GM12864 (cell line): ENCODE results near the gene CDK4.

Experiments used
- DNase-seq: peaks from one replicate; pipeline ENCODE4 v3.0.0-alpha.2; 2011; ENCODE audit warnings: low read depth
- H3K4me3 ChIP-seq: 2 replicates; pipeline ENCODE4 v1.5.1; 2011; ENCODE audit warnings: mild to moderate bottlenecking, low read depth, low read length, control low read depth
- CTCF ChIP-seq: IDR thresholded peaks from 2 replicates; pipeline ENCODE4 v1.5.1; 2011; ENCODE audit warnings: low read depth, mild to moderate bottlenecking, moderate library complexity, low read length, control low read depth, inconsistent platforms; ENCODE audit errors: missing control alignments

CDK4 gene

DNA sequence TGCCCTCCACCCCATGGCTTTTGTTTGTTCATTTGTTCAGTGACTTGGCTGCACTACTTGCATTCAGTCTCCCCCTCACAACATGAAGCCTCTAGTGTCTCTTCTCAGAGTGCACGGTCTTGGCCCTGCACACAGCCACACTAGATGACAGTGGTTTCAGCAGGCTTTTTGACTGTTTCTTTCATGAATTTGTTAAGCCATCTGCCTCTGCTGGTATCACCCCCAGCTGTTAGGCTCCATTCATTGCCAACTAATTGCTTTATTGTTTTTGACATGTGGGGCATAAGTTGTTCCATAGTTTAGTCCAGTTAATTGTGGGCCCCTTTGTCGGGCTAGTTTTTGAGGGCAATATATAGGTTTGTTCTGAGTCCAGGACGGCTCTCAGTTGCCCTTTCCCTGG lies 39.4 kb downstream of the CDK4 start:
- H3K4me3 ChIP-seq: no peak overlapping the region
- no peak for TF ChIP-seq CTCF
- no peak for DNase-seq

- H3K4me3 ChIP-seq: no peak overlapping the region
- no peak for DNase-seq
- TF ChIP-seq CTCF: no peak
Measured at GRCh38 chr12:57708296-57708695, 43.8 kb downstream of the CDK4 start.

DNA sequence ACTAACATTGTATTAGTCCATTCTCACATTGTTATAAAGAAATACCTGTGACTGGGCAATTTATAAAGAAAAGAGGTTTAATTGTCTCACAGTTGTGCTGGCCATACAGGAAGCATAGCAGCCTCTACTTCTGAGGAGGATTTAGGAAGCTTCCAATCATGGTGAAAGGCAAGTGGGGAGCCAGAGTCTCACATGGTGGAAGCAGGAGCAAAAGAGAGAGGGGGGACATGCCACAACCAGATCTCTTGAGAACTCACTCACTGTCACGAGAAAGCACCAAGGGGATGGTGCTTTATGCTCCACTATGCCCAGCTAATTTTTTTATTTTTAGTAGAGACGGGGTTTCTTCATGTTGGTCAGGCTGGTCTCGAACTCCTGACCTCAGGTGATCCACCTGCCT lies 44.9 kb downstream of the CDK4 start:
- DNase-seq: no peak
- no peak for TF ChIP-seq CTCF
- H3K4me3 ChIP-seq: no peak overlapping the region

DNA sequence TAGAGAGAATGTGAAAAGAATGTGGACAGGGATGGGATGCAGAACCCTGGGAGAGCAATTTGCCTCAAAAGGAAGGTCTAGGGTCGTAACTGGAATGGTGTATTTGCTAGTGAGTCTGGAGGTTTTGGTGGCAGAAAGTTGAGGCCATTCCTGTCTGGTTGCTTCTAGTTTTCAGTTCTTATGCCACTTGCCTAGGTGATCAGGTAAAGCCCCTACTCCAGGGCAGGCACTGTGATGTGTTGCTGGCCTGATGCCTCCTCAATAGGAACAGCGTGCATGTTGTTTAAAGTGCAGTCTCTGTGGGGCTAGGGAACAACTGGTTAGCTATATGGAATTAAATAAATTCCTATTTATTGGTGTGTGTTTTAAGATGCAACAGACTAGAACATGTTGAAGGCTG lies 51.8 kb downstream of the CDK4 start:
- DNase-seq: no peak
- no peak for TF ChIP-seq CTCF
- no peak overlapping the region for H3K4me3 ChIP-seq

DNA sequence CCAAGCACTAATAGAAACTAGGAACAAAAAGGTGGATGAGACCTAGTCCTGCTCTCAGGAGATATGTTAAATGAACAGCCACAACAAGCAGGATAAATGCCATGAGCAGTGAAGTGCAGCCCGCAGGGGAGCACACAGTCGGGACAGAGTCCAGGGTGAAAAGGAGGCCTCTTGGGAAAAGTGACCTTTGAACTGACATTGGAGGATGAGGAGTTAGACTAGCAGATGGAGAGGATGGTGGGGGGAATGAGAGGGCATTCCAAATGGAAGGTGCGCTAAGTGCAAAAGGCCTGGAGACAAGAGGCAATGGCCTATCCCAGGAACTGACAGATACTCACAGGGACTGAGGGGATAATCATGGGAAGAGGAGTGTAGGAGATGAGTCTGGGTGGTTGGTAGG lies 53.7 kb downstream of the CDK4 start:
- no peak for TF ChIP-seq CTCF
- no peak overlapping the region for H3K4me3 ChIP-seq
- DNase-seq: no peak
